ENCODE measurements around the gene PLXNA2. TPM values are rescaled to one million over a fixed set of nuclear protein-coding genes. Genes with fewer than 3 reads are reported as not detected.

The PLXNA2 gene
- total and polyA plus RNA-seq, 2 of the 13 experiments (the other 11 are each of a cell fraction or from before 2014, with no cell fraction given) = 1.1 to 2.1 TPM

GRCh38 chr1:208054485-208054884, 189.7 kb downstream of the PLXNA2 start:
- TF ChIP-seq YY1 (IDR thresholded peaks at IDR 0.05; ENCODE audit: insufficient read depth, insufficient replicate concordance, low read depth, low read length) (no peak), ZMYM3 (CRISPR knock-in tag; IDR thresholded peaks at IDR 0.05) (peak; percentile 46; the same call in 1 of the 2 replicates), PRDM4 (CRISPR knock-in tag; IDR thresholded peaks at IDR 0.05; ENCODE audit: borderline replicate concordance) (no peak), MLX (CRISPR knock-in tag; IDR thresholded peaks at IDR 0.05) (no peak), ZNF768 (CRISPR knock-in tag; IDR thresholded peaks at IDR 0.05) (peak; percentile 94)
- H3K4me1 ChIP-seq (ENCODE audit: insufficient read depth, low read length) = peaks cover 8% of the 10 kb centered on the region
- no peaks in the 10 kb centered on the region for H4K20me1 ChIP-seq (ENCODE audit: insufficient read depth, low read length)
- intact Hi-C loops (cut with micrococcal nuclease; ENCODE audit: unreplicated experiment) = no loop called here
- no peak for FAIRE-seq
- H3K9me3 ChIP-seq (ENCODE audit: low read length) = no peaks in the 10 kb centered on the region
- no peak for DNase-seq (ENCODE audit: low spot score)
- no peaks in the 10 kb centered on the region for H3K27me3 ChIP-seq (ENCODE audit: control insufficient read depth in 1 of 2, insufficient read depth in 2 of 2, low read length in 2 of 2)
- 93% methylated on average over 3 of the region's 6 CpGs for WGBS (ENCODE audit: low lambda C conversion rate)
- in situ Hi-C loops (cut with HindIII; ENCODE audit: extremely low pct_ligation_motif_present, low pct_unique_long_range_greater_than_20kb) = no loop called here
- no peak overlapping the region for H3K4me2 ChIP-seq (ENCODE audit: low read depth, low read length)
- BruUV-seq (replicated peaks) = no TSS peak
- ChIA-PET CTCF (ENCODE audit: low intra/inter-chr PET ratio, low total read pairs) (no interaction called here), POLR2A (no interaction called here)
- no peak overlapping the region for H3K4me3 ChIP-seq (replicated peaks in 1 of 3; ENCODE audit: insufficient read depth in 1 of 3, low read depth in 2 of 3, low read length in 3 of 3)
- no peak overlapping the region for H3K9ac ChIP-seq (ENCODE audit: insufficient read depth, low read depth, low read length)
- no peak overlapping the region for H3K27ac ChIP-seq (ENCODE audit: extremely low read length, insufficient read depth, low read length)
- no peaks in the 10 kb centered on the region for H3K79me2 ChIP-seq (ENCODE audit: insufficient read depth, low read length)
- H3K36me3 ChIP-seq (replicated peaks in 1 of 2; ENCODE audit: control insufficient read depth in 1 of 2, insufficient read depth in 2 of 2, low read length in 2 of 2) = no peaks in the 10 kb centered on the region
- ATAC-seq = no peak
- no peak overlapping the region for H2AFZ ChIP-seq (ENCODE audit: low read length)

- no peak overlapping the region for H3K9ac ChIP-seq (ENCODE audit: insufficient read depth, low read depth, low read length)
- no peaks in the 10 kb centered on the region for H3K27me3 ChIP-seq (ENCODE audit: control insufficient read depth in 1 of 2, insufficient read depth in 2 of 2, low read length in 2 of 2)
- in situ Hi-C loops (cut with HindIII; ENCODE audit: extremely low pct_ligation_motif_present, low pct_unique_long_range_greater_than_20kb) (no loop called here), intact Hi-C loops (cut with micrococcal nuclease; ENCODE audit: unreplicated experiment) (no loop called here)
- no peaks in the 10 kb centered on the region for H3K9me3 ChIP-seq (ENCODE audit: low read length)
- H3K4me3 ChIP-seq (replicated peaks in 1 of 3; ENCODE audit: insufficient read depth in 1 of 3, low read depth in 2 of 3, low read length in 3 of 3) = no peak overlapping the region
- H4K20me1 ChIP-seq (ENCODE audit: insufficient read depth, low read length) = no peaks in the 10 kb centered on the region
- H3K79me2 ChIP-seq (ENCODE audit: insufficient read depth, low read length) = no peaks in the 10 kb centered on the region
- no peak overlapping the region for H3K27ac ChIP-seq (ENCODE audit: extremely low read length, insufficient read depth, low read length)
- 74% methylated on average over 6 of the region's 7 CpGs for WGBS (ENCODE audit: low lambda C conversion rate)
- TF ChIP-seq SKI (IDR thresholded peaks at IDR 0.05; ENCODE audit: partially characterized antibody) (no peak), ZNF101 (CRISPR knock-in tag; IDR thresholded peaks at IDR 0.05; ENCODE audit: borderline replicate concordance, low read depth) (no peak), ATF5 (CRISPR knock-in tag; IDR thresholded peaks at IDR 0.05; ENCODE audit: low read depth) (no peak), DDIT3 (CRISPR knock-in tag; IDR thresholded peaks at IDR 0.05) (no peak), ZNF713 (CRISPR knock-in tag; IDR thresholded peaks at IDR 0.05) (no peak), HNRNPK (IDR thresholded peaks at IDR 0.05; ENCODE audit: low read depth, low read length, poor library complexity, severe bottlenecking) (no peak), ZNF460 (CRISPR knock-in tag; IDR thresholded peaks at IDR 0.05; ENCODE audit: borderline replicate concordance) (no peak), PAX8 (CRISPR knock-in tag; IDR thresholded peaks at IDR 0.05; ENCODE audit: borderline replicate concordance) (no peak), ZMYM2 (CRISPR knock-in tag; IDR thresholded peaks at IDR 0.05) (no peak), ZNF720 (CRISPR knock-in tag; IDR thresholded peaks at IDR 0.05) (no peak)
- BruUV-seq (replicated peaks) = no TSS peak
- ChIA-PET CTCF (ENCODE audit: low intra/inter-chr PET ratio, low total read pairs) (no interaction called here), POLR2A (no interaction called here)
- H3K4me2 ChIP-seq (ENCODE audit: low read depth, low read length) = no peak overlapping the region
- 0 out of 2 replicates have a peak, but pooled peaks cover under 1% of the 10 kb centered on the region for H3K4me1 ChIP-seq (ENCODE audit: insufficient read depth, low read length)
- ATAC-seq = no peak
- no peak for DNase-seq (ENCODE audit: low spot score)
- no peaks in the 10 kb centered on the region for H3K36me3 ChIP-seq (replicated peaks in 1 of 2; ENCODE audit: control insufficient read depth in 1 of 2, insufficient read depth in 2 of 2, low read length in 2 of 2)
- no peak for FAIRE-seq
- no peak overlapping the region for H2AFZ ChIP-seq (ENCODE audit: low read length)
These were observed 190.5 kb downstream of the PLXNA2 start for GRCh38 chr1:208053661-208054060.

Data from HepG2 (cell line).